ENCODE data around the gene RBM7. TPM values are rescaled to one million over a fixed set of nuclear protein-coding genes. Genes with fewer than 3 reads are reported as not detected.

The RBM7 gene
- total RNA-seq, 1 donor from 2014 or later = 19.3 TPM

DNA sequence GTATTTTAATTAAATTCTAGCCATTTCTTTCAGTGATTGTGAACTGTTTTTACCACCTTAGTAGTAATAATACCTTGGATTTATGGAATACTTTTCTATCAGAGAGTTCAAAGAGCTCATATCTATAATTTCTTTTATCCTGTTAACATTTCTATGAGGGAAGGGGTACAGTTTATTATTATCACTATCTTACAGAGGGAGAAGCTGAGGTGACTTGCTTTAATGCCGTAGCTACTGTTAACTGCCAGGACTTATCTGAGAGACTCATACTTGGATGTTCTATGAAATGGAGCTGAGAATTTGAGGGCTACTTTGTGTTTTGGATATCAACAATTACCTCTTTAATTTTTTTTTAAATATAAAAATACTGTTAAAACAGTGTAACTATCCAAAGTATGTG, 42.1 kb downstream of the RBM7 start:
- peaks cover 8 to 18% (median 12%) of the 10 kb centered on the region in 3 donors for H3K4me1 ChIP-seq (ENCODE audit: control insufficient read depth in 3 of 3, insufficient read depth in 3 of 3, low read length in 3 of 3)
- H3K36me3 ChIP-seq (ENCODE audit: control insufficient read depth in 3 of 3, insufficient read depth in 3 of 3, low read length in 3 of 3) = peaks cover 5 to 17% (median 6%) of the 10 kb centered on the region in 3 donors
- no peaks in the 10 kb centered on the region for H3K27me3 ChIP-seq (ENCODE audit: control insufficient read depth in 3 of 3, insufficient read depth in 3 of 3, low read length in 3 of 3)
- H3K27ac ChIP-seq (ENCODE audit: low read depth, low read length) = no peak overlapping the region
- no peak overlapping the region for H3K4me3 ChIP-seq (ENCODE audit: low read length in 3 of 3)
- H3K9ac ChIP-seq (ENCODE audit: low read depth in 1 of 3, low read length in 3 of 3) = no peak overlapping the region
- no peaks in the 10 kb centered on the region for H3K9me3 ChIP-seq (ENCODE audit: control insufficient read depth in 3 of 3, low read length in 3 of 3)

DNA sequence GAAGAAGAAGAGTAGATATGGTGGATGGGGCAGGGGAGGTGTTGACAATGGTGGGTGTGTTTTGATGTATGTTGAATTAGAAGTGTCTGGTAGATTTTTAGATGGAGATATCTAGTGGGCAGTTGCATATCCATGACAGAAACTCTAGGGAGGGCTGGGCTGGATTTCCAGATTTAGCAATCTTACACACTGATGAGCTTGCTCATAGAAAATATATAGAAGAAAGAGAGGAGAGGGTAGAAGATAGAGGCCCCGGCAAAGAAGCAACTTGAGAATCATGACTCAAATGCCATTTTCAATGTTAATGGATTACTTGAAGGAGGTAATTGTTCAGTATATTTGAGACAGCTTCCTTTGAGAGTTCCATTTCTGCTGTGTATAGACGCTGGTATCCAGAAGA, 47.0 kb downstream of the RBM7 start:
- no peaks in the 10 kb centered on the region for H3K27me3 ChIP-seq (ENCODE audit: control insufficient read depth in 3 of 3, insufficient read depth in 3 of 3, low read length in 3 of 3)
- peaks cover 12 to 42% (median 18%) of the 10 kb centered on the region in 3 donors for H3K36me3 ChIP-seq (ENCODE audit: control insufficient read depth in 3 of 3, insufficient read depth in 3 of 3, low read length in 3 of 3)
- no peaks in the 10 kb centered on the region for H3K4me1 ChIP-seq (ENCODE audit: control insufficient read depth in 3 of 3, insufficient read depth in 3 of 3, low read length in 3 of 3)
- H3K27ac ChIP-seq (ENCODE audit: low read depth, low read length) = no peak overlapping the region
- H3K9me3 ChIP-seq (ENCODE audit: control insufficient read depth in 3 of 3, low read length in 3 of 3) = no peaks in the 10 kb centered on the region
- no peak overlapping the region for H3K4me3 ChIP-seq (ENCODE audit: low read length in 3 of 3)
- no peak overlapping the region for H3K9ac ChIP-seq (ENCODE audit: low read depth in 1 of 3, low read length in 3 of 3)

DNA sequence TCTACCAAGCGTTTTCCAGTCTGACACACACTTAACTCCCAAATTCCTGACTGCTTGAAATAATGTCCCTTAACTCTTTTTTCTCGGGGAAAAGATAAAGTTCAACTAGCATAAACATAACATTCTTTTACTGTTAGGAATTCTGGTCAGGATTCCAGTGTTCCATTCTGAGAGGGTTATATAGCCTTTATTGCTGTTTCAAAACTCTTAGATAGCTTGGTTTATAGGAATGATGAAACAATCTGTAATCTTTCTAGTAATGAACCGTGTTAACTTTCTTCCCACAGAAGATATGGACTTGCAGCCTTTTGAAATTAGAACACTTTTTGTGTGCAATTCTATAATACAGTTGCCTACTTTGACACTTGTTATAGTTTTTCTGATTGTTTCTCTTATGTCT, 47.4 kb downstream of the RBM7 start:
- Histone ChIP-seq H3K9me3 (ENCODE audit: control insufficient read depth in 3 of 3, low read length in 3 of 3) (no peaks in the 10 kb centered on the region), H3K9ac (ENCODE audit: low read depth in 1 of 3, low read length in 3 of 3) (no peak overlapping the region), H3K4me1 (ENCODE audit: control insufficient read depth in 3 of 3, insufficient read depth in 3 of 3, low read length in 3 of 3) (no peaks in the 10 kb centered on the region), H3K27ac (ENCODE audit: low read depth, low read length) (no peak overlapping the region), H3K4me3 (ENCODE audit: low read length in 3 of 3) (no peak overlapping the region), H3K36me3 (ENCODE audit: control insufficient read depth in 3 of 3, insufficient read depth in 3 of 3, low read length in 3 of 3) (peaks cover 12 to 45% (median 18%) of the 10 kb centered on the region in 3 donors), H3K27me3 (ENCODE audit: control insufficient read depth in 3 of 3, insufficient read depth in 3 of 3, low read length in 3 of 3) (no peaks in the 10 kb centered on the region)

DNA sequence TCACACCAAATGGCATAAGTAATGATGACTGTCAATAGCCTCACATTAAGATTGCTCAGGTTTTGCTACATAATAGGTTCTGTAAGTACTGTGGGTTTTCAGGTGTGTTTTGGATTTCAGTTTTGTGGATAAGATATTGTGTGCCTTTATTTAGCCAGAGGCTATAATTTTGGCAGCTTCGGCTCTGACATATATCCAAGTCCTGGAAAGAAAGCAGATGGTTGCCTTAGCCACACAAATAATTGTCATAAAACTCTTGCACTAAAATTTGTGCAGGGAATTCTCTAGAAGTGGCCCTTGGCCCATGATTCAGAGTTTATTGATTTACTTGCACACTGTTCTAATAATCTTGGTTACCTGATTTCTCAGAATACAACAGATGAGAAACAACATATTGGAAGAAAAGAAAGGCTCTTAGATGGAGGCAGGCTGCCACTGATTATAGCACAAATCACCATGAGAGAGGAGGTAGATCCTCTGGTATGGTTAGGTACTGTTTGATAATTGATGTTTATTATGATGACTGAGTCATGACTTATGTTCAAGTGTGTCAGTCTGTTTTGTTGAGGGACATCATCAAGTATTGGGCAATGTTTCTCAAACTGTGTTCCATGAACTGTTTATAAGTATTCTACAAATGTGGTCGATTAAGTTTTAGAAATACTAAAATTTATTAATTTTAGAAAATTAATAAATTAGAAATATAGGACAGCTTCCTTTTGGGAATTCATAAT, 48.5 kb downstream of the RBM7 start:
- H3K9me3 ChIP-seq (ENCODE audit: control insufficient read depth in 3 of 3, low read length in 3 of 3) = no peaks in the 10 kb centered on the region
- H3K36me3 ChIP-seq (ENCODE audit: control insufficient read depth in 3 of 3, insufficient read depth in 3 of 3, low read length in 3 of 3) = peaks cover 15 to 49% (median 25%) of the 10 kb centered on the region in 3 donors
- no peak overlapping the region for H3K4me3 ChIP-seq (ENCODE audit: low read length in 3 of 3)
- no peaks in the 10 kb centered on the region for H3K27me3 ChIP-seq (ENCODE audit: control insufficient read depth in 3 of 3, insufficient read depth in 3 of 3, low read length in 3 of 3)
- no peak overlapping the region for H3K27ac ChIP-seq (ENCODE audit: low read depth, low read length)
- no peaks in the 10 kb centered on the region for H3K4me1 ChIP-seq (ENCODE audit: control insufficient read depth in 3 of 3, insufficient read depth in 3 of 3, low read length in 3 of 3)
- H3K9ac ChIP-seq (ENCODE audit: low read depth in 1 of 3, low read length in 3 of 3) = no peak overlapping the region

- Histone ChIP-seq H3K9ac (ENCODE audit: low read depth in 1 of 3, low read length in 3 of 3) (no peak overlapping the region), H3K4me1 (ENCODE audit: control insufficient read depth in 3 of 3, insufficient read depth in 3 of 3, low read length in 3 of 3) (no peaks in the 10 kb centered on the region), H3K9me3 (ENCODE audit: control insufficient read depth in 3 of 3, low read length in 3 of 3) (no peaks in the 10 kb centered on the region), H3K27me3 (ENCODE audit: control insufficient read depth in 3 of 3, insufficient read depth in 3 of 3, low read length in 3 of 3) (no peaks in the 10 kb centered on the region), H3K36me3 (ENCODE audit: control insufficient read depth in 3 of 3, insufficient read depth in 3 of 3, low read length in 3 of 3) (peaks cover 15 to 41% (median 25%) of the 10 kb centered on the region in 3 donors), H3K4me3 (ENCODE audit: low read length in 3 of 3) (no peak overlapping the region), H3K27ac (ENCODE audit: low read depth, low read length) (no peak overlapping the region)
These were observed 49.4 kb downstream of the RBM7 start for GRCh38 chr11:114449845-114450244.

GRCh38 chr11:114452399-114452798, 51.9 kb downstream of the RBM7 start:
- Histone ChIP-seq H3K27ac (ENCODE audit: low read depth, low read length) (no peak overlapping the region), H3K9me3 (ENCODE audit: control insufficient read depth in 3 of 3, low read length in 3 of 3) (no peaks in the 10 kb centered on the region), H3K27me3 (ENCODE audit: control insufficient read depth in 3 of 3, insufficient read depth in 3 of 3, low read length in 3 of 3) (no peaks in the 10 kb centered on the region), H3K9ac (ENCODE audit: low read depth in 1 of 3, low read length in 3 of 3) (no peak overlapping the region), H3K4me1 (ENCODE audit: control insufficient read depth in 3 of 3, insufficient read depth in 3 of 3, low read length in 3 of 3) (no peaks in the 10 kb centered on the region), H3K4me3 (ENCODE audit: low read length in 3 of 3) (no peak overlapping the region), H3K36me3 (ENCODE audit: control insufficient read depth in 3 of 3, insufficient read depth in 3 of 3, low read length in 3 of 3) (peaks cover 11 to 35% (median 21%) of the 10 kb centered on the region in 3 donors)

Other genes with a start within 250 kb of the RBM7 start
- 87.2 TPM for gene NNMT, start 104.3 kb upstream of the RBM7 start, total RNA-seq
- gene C11orf71, start 155 bp upstream of the RBM7 start, total RNA-seq = 8.4 TPM
- gene REXO2, start 38.8 kb downstream of the RBM7 start, total RNA-seq = 42.8 TPM
- gene NXPE1, start 159.2 kb downstream of the RBM7 start, total RNA-seq = not detected
- not detected for gene NXPE4, start 195.1 kb downstream of the RBM7 start, total RNA-seq

Measured in skeletal muscle tissue (tissue), 4 donors.